Measurements from ENCODE around the gene CAMTA2. TPM values are rescaled to one million over a fixed set of nuclear protein-coding genes. Genes with fewer than 3 reads are reported as not detected.

CAMTA2 gene
- total and polyA plus RNA-seq, 9 of the 15 experiments (the other 6 are each of a cell fraction or from before 2014, with no cell fraction given): 0.24 to 25.1 (median 6.3) TPM

- TF ChIP-seq REST (IDR thresholded peaks at IDR 0.05; ENCODE audit: borderline replicate concordance) (peak; percentile 45; the same call in 1 of the 2 replicates), REST (CRISPR knock-in tag; IDR thresholded peaks at IDR 0.05; ENCODE audit: low read depth) (0 out of 2 replicates have a peak, but pooled peaks have one; percentile 27), ZFPM2 (CRISPR knock-in tag; IDR thresholded peaks at IDR 0.05) (no peak), ELF2 (CRISPR knock-in tag; IDR thresholded peaks at IDR 0.05) (peak; percentile 74), THRA (IDR thresholded peaks at IDR 0.05) (no peak), POLR2B (IDR thresholded peaks at IDR 0.05; ENCODE audit: low read depth, partially characterized antibody) (peak; percentile 14), TAF1 (IDR thresholded peaks at IDR 0.05; ENCODE audit: control insufficient read depth, extremely low read depth, insufficient read depth, low read length, severe bottlenecking) (peak; percentile 59), ZSCAN29 (IDR thresholded peaks at IDR 0.05) (peak; percentile 30; the same call in 1 of the 2 replicates), L3MBTL2 (IDR thresholded peaks at IDR 0.05) (peak; percentile 62), MCM2 (IDR thresholded peaks at IDR 0.05; ENCODE audit: low read depth) (no peak), FIP1L1 (IDR thresholded peaks at IDR 0.05; ENCODE audit: low read depth, low read length, poor library complexity, severe bottlenecking) (peak; percentile 84), RCOR1 (IDR thresholded peaks at IDR 0.05; ENCODE audit: borderline replicate concordance in 1 of 2, low read depth in 2 of 2, low read length in 2 of 2) (peak in 1 of 2 experiments; percentile 35; a peak in 1 of 4 replicates), WHSC1 (IDR thresholded peaks at IDR 0.05; ENCODE audit: low read length) (no peak), RBM39 (optimal IDR thresholded peaks at IDR 0.05; ENCODE audit: low read depth, low read length) (no peak), E2F8 (IDR thresholded peaks at IDR 0.05; ENCODE audit: low read depth, partially characterized antibody) (peak; percentile 70)
These were observed at the start of gene CAMTA2 (continued) for GRCh38 chr17:4986951-4987766.
